ENCODE data around the gene RARRES2. TPM values are rescaled to one million over a fixed set of nuclear protein-coding genes. Genes with fewer than 3 reads are reported as not detected.

The RARRES2 gene
- total RNA-seq, 1 donor from 2014 or later = 24.9 TPM

- no peak for DNase-seq (ENCODE audit: low spot score in 2 of 2, unreplicated experiment in 2 of 2)
- TF ChIP-seq CTCF (IDR thresholded peaks at IDR 0.05; ENCODE audit: unreplicated experiment) = no peak
- Mint-ChIP-seq H3K9me3 (no peaks in the 10 kb centered on the region), H3K36me3 (peaks cover 5% of the 10 kb centered on the region), H3K27me3 (ENCODE audit: low read depth) (no peaks in the 10 kb centered on the region), H3K27ac (peak overlapping the region; percentile 50), H3K4me1 (peaks cover 62% of the 10 kb centered on the region), H3K4me3 (no peak overlapping the region)
Measured at GRCh38 chr7:150385302-150385723, 43.9 kb upstream of the RARRES2 start.

GRCh38 chr7:150384406-150385301 is 43.2 kb upstream of the RARRES2 start:
- Mint-ChIP-seq H3K27me3 (ENCODE audit: low read depth) (no peaks in the 10 kb centered on the region), H3K9me3 (no peaks in the 10 kb centered on the region), H3K4me1 (peaks cover 69% of the 10 kb centered on the region), H3K4me3 (peak overlapping the region; percentile 26), H3K27ac (peak overlapping the region; percentile 95), H3K36me3 (peaks cover 4% of the 10 kb centered on the region)
- TF ChIP-seq CTCF (IDR thresholded peaks at IDR 0.05; ENCODE audit: unreplicated experiment) = no peak
- DNase-seq (ENCODE audit: low spot score in 2 of 2, unreplicated experiment in 2 of 2) = no peak

- Mint-ChIP-seq H3K4me3 (no peak overlapping the region), H3K27ac (peak overlapping the region; percentile 95), H3K27me3 (ENCODE audit: low read depth) (no peaks in the 10 kb centered on the region), H3K9me3 (no peaks in the 10 kb centered on the region), H3K4me1 (peaks cover 71% of the 10 kb centered on the region), H3K36me3 (peaks cover 4% of the 10 kb centered on the region)
- no peak for TF ChIP-seq CTCF (IDR thresholded peaks at IDR 0.05; ENCODE audit: unreplicated experiment)
- no peak for DNase-seq (ENCODE audit: low spot score in 2 of 2, unreplicated experiment in 2 of 2)
Measured at GRCh38 chr7:150383710-150384397, 42.4 kb upstream of the RARRES2 start.

- peak overlapping the region; percentile 16 for H3K4me3 Mint-ChIP-seq
- H3K4me1 Mint-ChIP-seq = peaks cover 71% of the 10 kb centered on the region
Measured at GRCh38 chr7:150382844-150383225, 41.4 kb upstream of the RARRES2 start.

More at GRCh38 chr7:150382844-150383225, 41.4 kb upstream of the RARRES2 start:
- TF ChIP-seq CTCF (IDR thresholded peaks at IDR 0.05; ENCODE audit: unreplicated experiment) = no peak
- H3K27me3 Mint-ChIP-seq (ENCODE audit: low read depth) = no peaks in the 10 kb centered on the region
- peak overlapping the region; percentile 95 for H3K27ac Mint-ChIP-seq
- no peak for DNase-seq (ENCODE audit: low spot score in 2 of 2, unreplicated experiment in 2 of 2)
- no peaks in the 10 kb centered on the region for H3K9me3 Mint-ChIP-seq
- H3K36me3 Mint-ChIP-seq = peaks cover 4% of the 10 kb centered on the region

Measured in mesothelial cell of epicardium (in vitro differentiated cells).